ENCODE results near the gene FRS2.
"Not testable (repeated sequence)": the region's sequence is repeated elsewhere in the genome, so short reads cannot be mapped to it uniquely, and the experiment has no call there.

FRS2 gene

GRCh38 chr12:69470189-69471075, at the start of gene FRS2:
FRS2 (plus strand) TSS chr12:69470388; CDS start chr12:69569031, 98,643 bp downstream.
- DNase-seq, result peak; percentile 94

- DNase-seq, result no peak
Measured at GRCh38 chr12:69421548-69421947, 48.6 kb upstream of the FRS2 start.

GRCh38 chr12:69423037-69423905, 46.9 kb upstream of the FRS2 start:
- no peak for DNase-seq

GRCh38 chr12:69425417-69425816, 44.8 kb upstream of the FRS2 start:
- no peak for DNase-seq

GRCh38 chr12:69428351-69429073, 41.7 kb upstream of the FRS2 start:
- DNase-seq, result no peak

- no peak for DNase-seq
Measured at GRCh38 chr12:69430942-69431590, 39.1 kb upstream of the FRS2 start.

GRCh38 chr12:69431591-69432222, 38.5 kb upstream of the FRS2 start:
- no peak for DNase-seq

GRCh38 chr12:69433653-69434052, 36.5 kb upstream of the FRS2 start:
- no peak for DNase-seq

- no peak for DNase-seq
Measured at GRCh38 chr12:69435644-69436043, 34.5 kb upstream of the FRS2 start.

GRCh38 chr12:69437073-69437472, 33.1 kb upstream of the FRS2 start:
- no peak for DNase-seq

- DNase-seq, result no peak
Measured at GRCh38 chr12:69438539-69438938, 31.6 kb upstream of the FRS2 start.

- no peak for DNase-seq
Measured at GRCh38 chr12:69440016-69440415, 30.2 kb upstream of the FRS2 start.

- no peak for DNase-seq
Measured at GRCh38 chr12:69440886-69441285, 29.3 kb upstream of the FRS2 start.

- DNase-seq, result no peak
Measured at GRCh38 chr12:69442894-69443293, 27.3 kb upstream of the FRS2 start.

GRCh38 chr12:69443916-69444315, 26.3 kb upstream of the FRS2 start:
- DNase-seq, result no peak

GRCh38 chr12:69447892-69448291, 22.3 kb upstream of the FRS2 start:
- DNase-seq, result no peak

- DNase-seq, result not testable (repeated sequence)
Measured at GRCh38 chr12:69452598-69453132, 17.5 kb upstream of the FRS2 start.

GRCh38 chr12:69456239-69456638, 13.9 kb upstream of the FRS2 start:
- DNase-seq, result no peak

GRCh38 chr12:69457433-69457832, 12.8 kb upstream of the FRS2 start:
- DNase-seq, result no peak

- DNase-seq, result no peak
Measured at GRCh38 chr12:69459477-69459876, 10.7 kb upstream of the FRS2 start.

GRCh38 chr12:69464428-69464827, 5.8 kb upstream of the FRS2 start:
- no peak for DNase-seq

GRCh38 chr12:69466867-69467266, 3.3 kb upstream of the FRS2 start:
- DNase-seq, result no peak
